NB4 (cell line): ENCODE data around the gene USP36.

Experiments used
- POLR2A ChIP-seq: IDR thresholded peaks from 2 replicates; pipeline ENCODE4 v1.6.1; 2011; ENCODE audit warnings: mild to moderate bottlenecking; ENCODE audit not compliant: insufficient read length; ENCODE audit errors: extremely low read depth
- TF ChIP-seq, protein P1 (sequence below): IDR thresholded peaks from one replicate; pipeline ENCODE4 v1.5.1; 2012; ENCODE audit warnings: low read depth, low read length
- TF ChIP-seq, protein P2 (sequence below): IDR thresholded peaks from 2 replicates; pipeline ENCODE4 v1.6.1; 2011; ENCODE audit warnings: low read depth, low read length

DNA sequence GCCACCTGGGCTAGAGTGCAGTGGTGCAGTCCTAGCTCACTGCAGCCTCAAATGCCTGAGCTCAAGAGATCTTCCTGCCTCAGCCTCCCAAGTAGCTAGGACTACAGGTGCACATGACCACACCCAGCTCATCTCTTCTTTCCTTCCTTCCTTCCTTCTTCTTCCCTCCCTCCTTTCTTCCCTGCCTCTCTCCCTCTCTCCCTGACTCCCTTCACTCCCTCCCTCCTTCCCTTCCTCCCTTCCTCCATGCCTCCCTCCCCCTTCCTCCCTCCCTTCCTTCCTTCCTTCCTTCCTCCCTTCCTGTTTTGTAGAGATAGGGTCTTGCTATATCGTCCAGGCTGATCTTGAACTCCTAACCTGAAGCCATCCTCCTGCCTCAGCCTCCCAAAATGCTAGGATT, 23.5 kb upstream of the USP36 start:
- TF ChIP-seq, protein P1, sequence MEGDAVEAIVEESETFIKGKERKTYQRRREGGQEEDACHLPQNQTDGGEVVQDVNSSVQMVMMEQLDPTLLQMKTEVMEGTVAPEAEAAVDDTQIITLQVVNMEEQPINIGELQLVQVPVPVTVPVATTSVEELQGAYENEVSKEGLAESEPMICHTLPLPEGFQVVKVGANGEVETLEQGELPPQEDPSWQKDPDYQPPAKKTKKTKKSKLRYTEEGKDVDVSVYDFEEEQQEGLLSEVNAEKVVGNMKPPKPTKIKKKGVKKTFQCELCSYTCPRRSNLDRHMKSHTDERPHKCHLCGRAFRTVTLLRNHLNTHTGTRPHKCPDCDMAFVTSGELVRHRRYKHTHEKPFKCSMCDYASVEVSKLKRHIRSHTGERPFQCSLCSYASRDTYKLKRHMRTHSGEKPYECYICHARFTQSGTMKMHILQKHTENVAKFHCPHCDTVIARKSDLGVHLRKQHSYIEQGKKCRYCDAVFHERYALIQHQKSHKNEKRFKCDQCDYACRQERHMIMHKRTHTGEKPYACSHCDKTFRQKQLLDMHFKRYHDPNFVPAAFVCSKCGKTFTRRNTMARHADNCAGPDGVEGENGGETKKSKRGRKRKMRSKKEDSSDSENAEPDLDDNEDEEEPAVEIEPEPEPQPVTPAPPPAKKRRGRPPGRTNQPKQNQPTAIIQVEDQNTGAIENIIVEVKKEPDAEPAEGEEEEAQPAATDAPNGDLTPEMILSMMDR = no peak
- TF ChIP-seq, protein P2, sequence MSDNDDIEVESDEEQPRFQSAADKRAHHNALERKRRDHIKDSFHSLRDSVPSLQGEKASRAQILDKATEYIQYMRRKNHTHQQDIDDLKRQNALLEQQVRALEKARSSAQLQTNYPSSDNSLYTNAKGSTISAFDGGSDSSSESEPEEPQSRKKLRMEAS = no peak
- no peak for TF ChIP-seq POLR2A
